AG04449 (cell line): Measurements from ENCODE around the gene SYNGAP1.

ENCODE experiments used
- CTCF ChIA-PET: fragments of 350-600 bp; formaldehyde crosslinking; extraction: SDS; loops from one replicate; lab custom pipeline; 2021; ENCODE audit warnings: antibody characterized with exemption; lab: Yijun Ruan, JAX
- POLR2A ChIA-PET: fragments of 400-600, 350-600 bp; formaldehyde crosslinking; extraction: SDS; loops from one replicate; lab custom pipeline; 2020; ENCODE audit warnings: antibody characterized with exemption, inconsistent platforms; lab: Yijun Ruan, JAX
- DNase-seq: peaks from one replicate; pipeline ENCODE4 v3.0.0-alpha.2; 2010; ENCODE audit warnings: low read depth, low spot score
- H3K4me3 ChIP-seq: 2 replicates; pipeline ENCODE4 v1.5.1; 2011; ENCODE audit warnings: low read depth, mild to moderate bottlenecking, control low read depth, low read length
- TF ChIP-seq, protein P1 (sequence below): IDR thresholded peaks from one replicate; pipeline ENCODE4 v1.5.1; 2011; ENCODE audit warnings: mild to moderate bottlenecking, moderate library complexity, low read length, control low read depth, inconsistent platforms; ENCODE audit not compliant: insufficient read depth; ENCODE audit errors: missing control alignments

The SYNGAP1 gene

DNA sequence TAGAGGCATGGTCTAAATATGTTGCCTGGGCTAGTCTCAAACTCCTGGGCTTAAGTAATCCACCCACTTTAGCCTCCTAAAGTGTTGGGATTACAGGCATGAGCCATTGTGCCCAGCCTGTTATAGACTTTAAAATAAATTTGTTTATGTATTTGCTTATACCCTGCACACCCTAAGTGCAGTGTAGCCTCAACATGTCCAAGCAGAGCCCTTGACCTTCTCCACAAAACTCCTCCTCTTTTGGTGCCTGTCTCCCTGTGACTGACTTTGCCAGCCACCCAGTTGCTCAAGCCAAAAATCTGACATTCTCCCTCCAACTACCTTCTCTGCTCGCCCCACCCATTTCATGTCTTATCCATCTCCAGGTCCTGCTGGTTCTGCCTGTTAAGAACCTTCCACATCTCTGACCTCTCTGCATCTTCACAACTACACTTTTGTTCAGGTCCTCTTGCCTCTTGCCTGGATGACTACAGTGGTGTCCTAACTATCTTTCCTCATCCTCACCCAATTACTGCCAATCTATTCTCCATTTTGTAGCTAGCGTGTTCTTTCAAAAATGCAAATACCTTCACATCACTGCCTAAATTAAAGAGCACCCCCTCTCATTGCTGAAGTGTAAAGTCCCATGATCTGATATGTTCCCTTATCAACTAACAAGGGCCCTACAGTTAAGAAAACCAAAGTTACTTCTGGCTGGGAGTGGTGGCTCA lies 39.4 kb upstream of the SYNGAP1 start:
- POLR2A ChIA-PET = no interaction called here
- no peak overlapping the region for H3K4me3 ChIP-seq
- TF ChIP-seq, protein P1, sequence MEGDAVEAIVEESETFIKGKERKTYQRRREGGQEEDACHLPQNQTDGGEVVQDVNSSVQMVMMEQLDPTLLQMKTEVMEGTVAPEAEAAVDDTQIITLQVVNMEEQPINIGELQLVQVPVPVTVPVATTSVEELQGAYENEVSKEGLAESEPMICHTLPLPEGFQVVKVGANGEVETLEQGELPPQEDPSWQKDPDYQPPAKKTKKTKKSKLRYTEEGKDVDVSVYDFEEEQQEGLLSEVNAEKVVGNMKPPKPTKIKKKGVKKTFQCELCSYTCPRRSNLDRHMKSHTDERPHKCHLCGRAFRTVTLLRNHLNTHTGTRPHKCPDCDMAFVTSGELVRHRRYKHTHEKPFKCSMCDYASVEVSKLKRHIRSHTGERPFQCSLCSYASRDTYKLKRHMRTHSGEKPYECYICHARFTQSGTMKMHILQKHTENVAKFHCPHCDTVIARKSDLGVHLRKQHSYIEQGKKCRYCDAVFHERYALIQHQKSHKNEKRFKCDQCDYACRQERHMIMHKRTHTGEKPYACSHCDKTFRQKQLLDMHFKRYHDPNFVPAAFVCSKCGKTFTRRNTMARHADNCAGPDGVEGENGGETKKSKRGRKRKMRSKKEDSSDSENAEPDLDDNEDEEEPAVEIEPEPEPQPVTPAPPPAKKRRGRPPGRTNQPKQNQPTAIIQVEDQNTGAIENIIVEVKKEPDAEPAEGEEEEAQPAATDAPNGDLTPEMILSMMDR = no peak
- no peak for DNase-seq
- CTCF ChIA-PET = interaction anchor here (1.8 kb wide), 1 partner anchor 10 kb away, joined by 6 read pairs; no protein-coding TSS in a partner anchor

DNA sequence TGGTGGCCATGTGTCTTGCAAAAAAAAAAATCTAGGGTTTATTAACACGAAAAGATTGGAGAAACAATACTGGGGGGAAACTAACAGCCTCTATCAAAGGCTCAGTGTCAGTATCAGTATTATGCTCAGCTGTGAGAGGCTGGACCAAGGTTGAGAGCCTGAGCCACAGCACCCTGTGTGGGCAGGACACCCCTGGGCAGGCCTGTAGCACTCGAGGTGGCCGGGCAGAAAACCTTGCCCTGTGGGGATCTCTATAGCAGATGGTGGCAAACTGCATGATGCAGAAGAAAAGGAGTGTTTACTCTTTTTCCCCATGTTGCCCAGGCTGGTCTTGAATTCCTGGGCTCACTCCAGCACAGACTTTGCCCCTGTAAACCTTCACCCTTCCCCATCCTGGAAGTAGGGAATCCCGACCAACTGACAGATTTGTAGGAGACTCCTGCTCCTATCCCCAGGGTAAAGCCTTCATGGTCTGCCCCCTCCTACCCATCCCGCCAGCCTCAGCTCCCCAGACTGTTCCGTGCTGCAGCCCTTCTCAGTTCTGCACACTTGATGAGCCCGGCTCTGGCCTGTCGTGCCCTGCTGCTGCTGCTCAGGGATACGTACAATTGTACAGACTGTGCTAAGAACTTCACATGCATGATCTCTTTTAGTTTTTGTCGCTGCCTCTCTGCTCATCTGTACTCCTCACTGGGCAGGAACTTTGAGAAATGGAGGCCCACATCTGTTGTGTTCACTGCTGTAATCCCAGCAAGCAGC lies 36.3 kb upstream of the SYNGAP1 start:
- no peak for DNase-seq
- ChIA-PET POLR2A (no interaction called here), CTCF (interaction anchor here (0.7 to 2.8 kb wide), 9 partner anchors 8 to 112 kb away, joined by 3 to 20 read pairs (median 4); no protein-coding TSS in a partner anchor)
- no peak overlapping the region for H3K4me3 ChIP-seq
- TF ChIP-seq, protein P1 = no peak

DNA sequence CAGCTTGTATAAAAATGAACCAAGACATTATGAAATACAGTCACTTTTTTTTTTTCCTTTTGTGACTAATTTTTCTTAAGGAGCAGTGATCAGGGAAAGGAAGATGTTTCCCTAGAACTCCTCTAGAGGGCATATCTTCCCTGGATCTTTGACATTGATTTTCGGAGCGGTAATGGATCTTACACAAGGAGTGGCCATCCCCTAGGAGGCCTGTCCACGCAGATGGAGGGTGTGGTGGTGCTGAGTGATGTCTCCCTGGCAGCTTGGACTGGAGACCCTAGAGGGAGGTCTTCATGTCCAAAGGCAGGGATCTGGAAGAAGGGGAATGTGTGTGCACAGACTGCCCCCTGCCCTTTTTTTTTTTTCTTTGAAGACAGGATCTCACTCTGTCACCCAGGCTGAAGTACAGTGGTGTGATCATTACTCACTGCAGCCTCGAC lies 35.3 kb upstream of the SYNGAP1 start:
- H3K4me3 ChIP-seq = no peak overlapping the region
- DNase-seq = peak; percentile 19
- POLR2A ChIA-PET = no interaction called here
- TF ChIP-seq, protein P1 = peak; percentile 42
- CTCF ChIA-PET = interaction anchor here (0.7 to 2.8 kb wide), 12 partner anchors 9 to 195 kb away, joined by 3 to 20 read pairs (median 4); partner anchors contain the start of gene BAK1

DNA sequence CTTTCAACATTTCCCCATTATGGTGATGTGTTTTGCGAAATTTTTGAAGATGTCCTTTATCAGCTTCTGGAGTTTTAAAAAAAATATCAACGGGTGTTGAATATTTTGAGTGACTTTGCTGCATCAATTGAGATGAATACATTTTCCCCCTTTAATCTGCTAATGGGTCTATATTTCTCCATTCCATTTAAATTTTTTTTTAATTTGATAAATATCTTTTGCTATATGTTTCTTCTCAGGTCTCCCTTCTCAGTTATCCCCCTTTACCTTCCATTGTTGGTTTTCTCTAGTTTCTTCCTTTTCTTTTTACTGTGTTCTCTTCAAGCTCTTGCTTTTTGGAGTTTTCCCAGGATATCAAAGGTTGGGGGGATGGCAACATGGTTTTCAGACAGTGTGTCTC lies 29.7 kb upstream of the SYNGAP1 start:
- TF ChIP-seq, protein P1 = no peak
- ChIA-PET POLR2A (no interaction called here), CTCF (interaction anchor here (0.8 to 2.3 kb wide), 26 partner anchors 9 to 766 kb away, joined by 3 to 48 read pairs (median 6); partner anchors contain the start of genes BAK1, CUTA and ZBTB22)
- H3K4me3 ChIP-seq = no peak overlapping the region
- DNase-seq = no peak

DNA sequence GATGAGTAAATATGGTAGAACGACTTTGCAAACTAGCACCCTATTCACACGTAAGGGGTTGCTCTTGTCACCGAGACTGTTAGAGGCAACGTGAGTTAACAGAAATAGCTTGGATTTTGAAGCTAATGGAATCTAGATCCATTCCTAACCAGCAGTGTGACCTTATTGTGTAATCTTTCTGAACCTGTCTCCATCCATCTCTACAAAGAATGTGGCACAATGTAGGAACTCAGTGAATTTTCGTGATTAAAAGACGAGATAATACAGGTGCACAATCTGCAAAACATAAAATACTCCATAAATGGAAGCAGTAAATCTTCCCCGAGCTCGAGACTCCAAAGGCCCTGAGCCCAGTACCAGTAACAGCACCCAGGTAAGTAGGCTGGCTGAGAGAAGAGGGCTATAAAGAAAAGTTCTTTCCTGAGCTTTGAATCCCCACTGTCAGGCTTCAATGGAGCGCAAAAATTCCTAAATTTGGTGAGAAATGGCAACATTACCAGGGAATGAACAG lies 29.0 kb upstream of the SYNGAP1 start:
- peak overlapping the region; percentile 29 for H3K4me3 ChIP-seq
- TF ChIP-seq, protein P1 = no peak
- ChIA-PET POLR2A (no interaction called here), CTCF (interaction anchor here (0.6 to 2.3 kb wide), 44 partner anchors 10 to 765 kb away, joined by 3 to 48 read pairs (median 6); partner anchors contain the start of genes BAK1, CUTA, PHF1 and ZBTB22)
- no peak for DNase-seq
